HG02943 (cell line): ENCODE results near the gene SMAGP.
"Not testable (repeated sequence)": the region's sequence is repeated elsewhere in the genome, so short reads cannot be mapped to it uniquely, and the experiment has no call there.

ENCODE experiments used
- ATAC-seq: cut with Tn5 transposase; IDR thresholded peaks from one replicate; pipeline ENCODE4 v1.9.1; 2021; ENCODE audit warnings: mild to moderate bottlenecking, low read depth, moderate library complexity; ENCODE audit not compliant: unreplicated experiment

The SMAGP gene

DNA sequence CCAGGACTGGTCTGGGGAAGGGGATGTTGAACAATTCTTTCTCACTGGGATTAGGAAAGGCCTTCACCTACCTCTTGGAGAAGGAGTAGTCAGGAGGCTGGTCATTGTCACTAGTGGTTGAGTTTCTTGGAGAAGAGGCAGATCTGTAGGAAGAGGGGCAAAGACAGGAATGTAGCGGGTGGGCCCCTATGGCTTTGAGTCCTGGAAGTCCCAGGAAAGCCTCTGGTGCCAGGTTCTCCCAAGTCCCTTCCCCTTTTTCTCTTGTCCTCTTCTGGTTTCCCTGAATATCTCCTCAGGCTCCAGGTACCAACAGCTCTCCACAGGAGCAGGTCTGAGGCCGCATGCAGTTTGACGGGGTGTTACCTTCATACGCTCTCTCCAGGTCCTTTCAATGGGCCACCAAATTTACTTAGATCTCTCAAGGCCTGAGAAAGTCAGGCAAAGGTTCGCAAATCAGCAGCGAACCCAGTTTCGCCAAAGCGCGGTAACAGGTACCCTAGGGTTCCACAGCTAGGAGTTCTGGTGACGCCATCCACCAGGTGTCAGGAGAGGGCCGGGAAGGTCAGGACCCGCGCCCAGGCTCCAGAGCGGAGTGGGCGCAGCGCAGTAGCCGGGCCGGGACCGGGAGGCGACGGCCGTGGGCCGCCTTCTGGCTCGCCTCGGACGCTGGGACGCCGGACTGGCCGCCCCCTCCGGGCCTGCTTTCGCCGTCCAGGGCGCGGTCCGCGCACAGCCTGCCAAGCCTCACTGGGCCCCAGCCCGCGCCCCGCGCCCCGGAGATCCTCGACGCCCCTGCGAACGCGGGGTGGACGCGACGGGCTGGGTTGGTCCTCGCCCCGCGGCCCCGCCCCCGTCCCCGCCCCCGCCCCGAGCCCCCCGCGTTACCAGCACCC, 795 bp downstream of the SMAGP start:
- ATAC-seq: peak; percentile 37

DNA sequence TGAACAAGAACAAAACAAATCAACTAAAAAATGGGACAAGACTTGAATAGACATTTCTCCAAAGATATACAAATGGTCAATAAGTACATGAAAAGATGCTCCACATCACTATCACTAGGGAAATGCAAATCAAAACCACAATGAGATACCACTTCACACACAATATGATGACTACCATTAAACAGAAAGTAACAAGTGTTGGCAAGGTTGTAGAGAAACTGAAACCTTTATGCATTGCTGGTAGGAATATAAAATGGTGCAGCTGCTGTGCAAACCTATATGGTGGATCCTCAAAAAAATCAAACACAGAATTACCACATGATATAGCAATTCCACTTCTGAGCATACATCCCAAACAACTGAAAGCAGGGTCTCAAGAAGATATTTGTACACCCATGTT, 5.2 kb downstream of the SMAGP start:
- ATAC-seq: no peak

DNA sequence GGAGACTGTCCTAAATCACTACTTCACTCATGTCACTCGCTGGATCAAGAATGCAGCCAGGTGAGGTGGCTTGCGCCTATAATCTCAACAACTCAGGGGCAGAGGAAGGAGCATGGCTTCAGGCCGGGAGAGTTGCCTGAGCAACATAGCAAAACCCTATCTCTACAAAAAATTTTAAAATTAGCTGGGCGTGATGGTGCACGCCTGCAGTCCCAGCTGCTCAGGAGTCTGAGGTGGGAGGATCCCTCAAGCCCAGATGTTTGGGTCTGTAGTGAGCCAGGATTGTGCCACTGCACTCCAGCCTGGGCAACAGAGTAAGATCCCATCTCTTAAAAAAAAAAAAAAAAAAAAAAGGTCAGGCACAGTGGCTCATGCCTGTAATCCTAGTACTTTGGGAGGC, 5.9 kb downstream of the SMAGP start:
- no peak for ATAC-seq

DNA sequence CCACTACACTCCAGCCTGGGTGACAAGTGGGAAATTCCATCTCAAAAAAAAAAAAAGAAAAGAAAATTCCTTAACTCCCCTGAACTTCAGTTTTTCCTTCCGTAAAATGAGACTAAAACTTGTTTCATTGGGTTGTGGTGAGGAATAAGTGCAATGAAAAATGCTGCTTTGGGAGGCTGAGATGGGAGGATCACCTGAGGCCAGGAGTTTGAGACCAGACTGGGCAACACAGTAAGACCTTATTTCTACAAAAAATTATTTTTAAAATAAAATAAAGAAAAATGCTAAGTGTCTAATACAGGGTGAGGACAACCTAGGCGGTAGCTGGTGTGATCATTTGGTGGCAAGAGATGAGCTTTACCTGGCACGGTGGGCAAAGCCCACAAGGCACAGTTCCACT, 6.9 kb downstream of the SMAGP start:
- no peak for ATAC-seq

DNA sequence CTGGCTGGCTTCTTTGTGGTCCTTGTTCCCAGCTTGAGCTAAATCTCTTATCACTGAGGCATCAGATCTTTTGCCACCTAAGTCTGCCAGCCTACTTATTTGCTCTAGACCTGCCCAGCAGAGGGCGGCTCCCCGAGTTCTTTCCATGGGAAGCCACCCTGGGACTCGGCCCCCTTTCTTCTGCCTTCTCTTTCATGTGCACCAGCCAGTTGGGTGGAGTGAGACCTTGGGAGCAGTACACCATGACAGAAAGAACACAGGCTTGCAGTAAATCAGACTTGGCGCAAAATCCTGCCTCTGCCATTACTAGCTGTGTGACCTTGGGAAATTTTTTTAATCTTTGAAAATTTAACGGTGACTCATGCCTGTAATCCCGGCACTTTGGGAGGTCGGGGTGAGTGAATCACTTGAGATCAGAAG, 7.4 kb downstream of the SMAGP start:
- no peak for ATAC-seq

DNA sequence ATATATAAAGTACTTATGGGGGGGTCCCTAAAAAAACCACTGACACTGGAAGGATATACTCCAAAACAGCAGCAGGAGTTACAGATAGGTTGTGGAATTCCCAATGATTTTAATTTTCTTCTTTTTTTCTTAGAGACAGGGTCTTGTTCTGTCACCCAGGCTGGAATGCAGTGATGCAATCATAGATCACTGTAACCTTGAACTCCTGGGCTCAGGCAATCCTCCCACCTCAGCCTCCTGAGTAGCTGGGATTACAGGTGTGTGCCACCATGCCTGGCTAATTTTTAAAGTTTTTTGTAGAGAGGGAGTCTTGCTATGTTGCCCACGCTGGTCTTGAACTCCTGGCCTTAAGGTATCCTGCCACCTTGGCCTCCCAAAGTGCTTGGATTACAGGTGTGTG, 10.6 kb downstream of the SMAGP start:
- ATAC-seq: not testable (repeated sequence)

DNA sequence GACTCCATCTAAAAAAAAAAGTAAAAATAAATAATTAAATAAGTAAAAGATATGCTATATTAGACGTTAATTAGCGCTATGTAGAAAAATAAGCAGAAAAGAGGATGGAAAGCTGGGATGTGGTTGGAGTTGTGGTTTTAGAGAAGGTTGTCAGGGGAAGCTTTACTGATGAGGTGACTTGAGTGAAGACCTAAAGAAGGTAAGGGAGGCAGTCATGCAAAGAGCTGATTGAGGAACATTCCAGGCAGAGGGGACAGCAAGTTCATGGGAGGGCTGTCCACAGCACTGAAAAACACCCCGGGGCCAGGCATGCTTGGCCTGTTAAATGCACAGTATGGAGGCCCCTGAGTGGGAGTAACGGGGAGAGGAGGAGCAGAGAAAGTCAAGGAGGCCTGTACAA, 15.7 kb downstream of the SMAGP start:
- no peak for ATAC-seq

DNA sequence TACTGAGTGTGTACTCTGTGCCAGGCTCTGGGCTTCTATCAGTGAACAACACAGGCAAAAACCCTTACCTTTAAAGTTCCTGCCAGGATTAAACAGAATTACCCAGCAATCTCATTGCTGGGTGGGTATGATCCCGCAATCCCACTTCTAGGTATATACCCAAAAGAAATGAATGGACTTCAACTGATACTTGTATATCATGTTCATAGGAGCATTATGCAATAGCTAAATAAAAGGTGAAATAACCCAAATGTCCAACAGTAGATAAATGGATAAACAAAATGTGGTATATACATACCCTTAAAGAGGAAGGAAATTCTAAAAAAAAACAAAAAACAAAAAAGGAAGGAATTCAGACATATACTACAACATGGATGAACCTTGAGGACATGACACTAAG, 16.9 kb downstream of the SMAGP start:
- no peak for ATAC-seq

DNA sequence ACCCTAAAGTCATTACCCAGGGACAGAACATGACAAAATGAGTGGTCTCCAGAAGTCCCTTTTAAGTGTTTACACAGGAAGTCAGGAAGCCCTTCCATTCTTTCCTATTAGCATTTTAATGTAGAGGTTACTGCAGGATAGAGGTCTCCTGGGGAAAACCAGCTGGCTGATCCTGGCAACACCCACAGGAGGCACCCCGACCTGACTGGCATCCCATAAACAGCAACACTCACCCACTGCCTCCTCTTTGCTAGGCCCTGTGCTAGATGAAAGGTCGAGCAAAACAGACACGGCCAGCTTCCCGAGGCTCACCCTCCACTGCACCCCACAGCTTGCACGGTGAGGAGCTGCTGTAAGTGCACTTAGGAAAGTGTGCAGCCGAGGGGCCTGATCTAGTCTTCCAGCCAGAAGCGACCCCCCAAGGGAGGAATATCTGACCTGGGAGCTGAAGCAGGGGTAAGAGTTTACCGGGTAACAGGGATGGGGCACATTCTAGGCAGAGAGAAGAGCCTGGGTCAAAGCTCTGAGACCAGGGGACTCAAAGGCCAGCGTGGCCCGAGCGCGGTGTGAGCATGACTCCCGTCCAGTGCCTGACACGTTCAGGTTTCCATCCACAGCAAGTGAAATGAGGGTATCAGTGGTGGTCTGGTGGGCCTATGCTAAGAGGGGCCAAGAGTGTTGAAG, 22.6 kb downstream of the SMAGP start:
- ATAC-seq: no peak

DNA sequence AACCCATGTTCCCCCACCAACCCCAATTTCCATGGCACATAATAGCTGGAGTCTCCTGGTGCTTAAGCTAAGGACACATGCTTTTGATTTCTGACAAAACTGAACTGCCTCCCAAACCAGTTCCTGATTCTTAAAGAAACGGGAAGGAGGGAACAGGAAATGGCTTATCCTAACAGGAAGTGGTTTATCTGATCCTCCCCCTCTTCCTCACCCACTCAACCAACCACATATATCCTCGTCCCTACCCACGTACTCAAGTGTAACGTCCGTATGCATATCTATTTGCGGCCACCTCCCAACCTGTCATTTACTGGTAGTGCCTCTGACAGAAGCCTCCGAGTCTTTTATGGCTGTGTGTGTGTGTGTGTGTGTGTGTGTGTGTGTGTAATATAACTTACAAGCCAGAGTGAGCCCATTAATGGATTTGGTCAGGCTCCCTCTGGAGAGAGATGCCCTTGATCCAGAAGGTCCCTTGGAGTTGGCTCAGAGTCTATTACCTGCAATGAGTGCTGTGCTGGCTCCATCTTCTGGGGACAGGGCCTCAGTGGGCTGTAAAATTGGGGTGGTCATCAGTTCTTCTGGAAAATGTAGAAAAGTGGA, 23.9 kb downstream of the SMAGP start:
- no peak for ATAC-seq

DNA sequence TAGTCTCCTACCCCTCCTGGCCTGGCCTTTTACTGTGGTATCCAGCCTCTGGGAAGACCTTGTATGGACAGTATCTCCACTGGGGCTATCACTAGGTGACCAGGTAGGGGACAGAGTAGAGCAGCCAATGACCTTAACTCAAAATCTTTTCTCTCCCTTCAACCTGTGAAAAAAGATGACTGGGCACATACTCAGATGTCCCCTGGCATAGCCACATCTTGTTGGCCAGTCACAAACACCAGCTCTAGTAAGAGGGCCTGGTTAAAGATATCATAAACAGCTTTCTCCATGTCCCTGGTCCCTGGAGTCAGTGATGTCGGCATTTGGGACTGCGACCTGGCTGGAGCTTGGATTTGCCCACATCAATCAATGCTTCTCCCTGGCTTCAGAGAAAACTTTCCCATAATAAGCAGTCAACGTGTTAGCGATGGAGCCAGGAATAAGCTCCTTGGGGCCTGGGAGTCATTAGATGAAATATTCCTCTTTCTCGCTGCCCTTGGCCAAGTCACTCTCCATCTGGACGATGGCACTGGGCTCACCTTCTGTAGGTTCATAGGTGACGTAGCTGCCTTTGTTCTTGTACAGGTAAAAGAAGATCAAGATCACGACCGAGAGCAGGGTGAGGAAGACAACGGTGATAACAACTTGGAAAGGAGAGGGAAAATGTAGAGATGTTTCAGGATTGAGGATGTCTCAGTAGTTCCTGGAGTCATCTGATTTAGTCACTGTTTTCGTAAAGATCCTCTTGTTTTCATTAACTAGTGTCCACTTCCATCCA, 24.6 kb downstream of the SMAGP start:
- no peak for ATAC-seq

DNA sequence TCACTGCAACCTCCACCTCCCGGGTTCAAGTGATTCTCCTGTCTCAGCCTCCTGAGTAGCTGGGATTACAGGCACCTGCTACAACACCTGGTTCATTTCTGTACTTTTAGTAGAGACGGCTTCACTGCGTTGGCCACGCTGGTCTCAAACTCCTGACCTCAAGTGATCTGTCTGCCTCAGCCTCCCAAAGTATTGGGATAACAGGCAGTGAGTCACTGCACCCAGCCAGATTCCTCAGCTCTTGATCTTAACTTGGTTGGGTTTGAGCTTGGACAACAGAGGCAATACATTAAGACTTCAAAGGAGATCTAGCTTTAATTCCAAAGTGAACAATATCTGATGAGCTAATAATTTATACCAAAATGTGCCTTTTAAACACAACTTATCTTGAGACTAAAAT, 25.9 kb downstream of the SMAGP start:
- ATAC-seq: no peak

DNA sequence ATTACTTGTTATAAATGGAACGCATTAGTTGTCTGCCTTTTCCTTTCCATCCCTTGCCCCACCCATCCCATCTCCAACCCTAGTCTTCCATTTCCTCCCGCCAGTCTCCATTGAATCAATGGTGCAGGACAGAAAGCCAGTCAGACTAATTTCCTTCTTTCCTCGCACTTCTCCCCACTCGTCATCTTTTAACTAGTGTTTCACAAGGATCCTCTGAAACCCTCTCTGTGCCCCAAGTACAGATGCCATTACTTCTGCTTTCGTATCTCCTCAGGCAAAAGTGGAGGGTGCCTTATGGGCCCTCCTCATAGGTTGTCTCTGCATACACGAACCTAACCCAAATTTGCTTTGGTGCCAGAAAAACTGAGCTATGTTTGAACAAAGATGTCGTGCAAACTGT, 27.3 kb downstream of the SMAGP start:
- ATAC-seq: no peak

DNA sequence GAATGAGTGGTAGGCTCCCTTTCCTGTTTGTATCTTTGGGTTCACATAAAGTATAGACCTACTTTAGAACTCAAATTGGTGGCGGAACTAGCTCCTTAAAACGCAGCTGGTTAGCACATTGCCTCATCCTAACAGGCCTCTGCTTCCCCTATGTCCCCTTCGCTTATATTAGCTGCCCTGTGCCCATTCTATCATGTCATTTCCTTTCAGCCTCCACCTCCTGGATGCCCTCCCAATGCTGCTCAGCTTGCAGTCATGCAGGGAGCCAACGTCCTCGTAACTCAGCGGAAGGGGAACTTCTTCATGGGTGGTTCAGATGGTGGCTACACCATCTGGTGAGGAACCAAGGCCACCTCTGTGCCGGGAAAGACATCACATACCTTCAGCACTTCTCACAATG, 28.1 kb downstream of the SMAGP start:
- no peak for ATAC-seq

DNA sequence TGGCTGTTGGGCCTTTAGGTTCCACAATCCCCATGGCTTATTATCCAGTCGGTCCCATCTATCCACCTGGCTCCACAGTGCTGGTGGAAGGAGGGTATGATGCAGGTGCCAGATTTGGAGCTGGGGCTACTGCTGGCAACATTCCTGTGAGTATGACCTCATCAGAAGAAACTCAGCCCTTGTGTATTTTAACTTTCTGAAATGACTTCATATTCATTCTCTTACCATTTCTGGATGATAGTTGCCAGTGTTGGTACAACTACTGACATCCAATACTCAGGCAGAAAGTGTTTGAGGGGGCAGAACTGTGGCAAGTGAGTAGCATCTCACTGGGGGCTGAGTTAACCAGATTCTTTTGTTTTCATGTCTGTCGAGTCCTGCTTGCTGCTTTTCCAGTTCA, 29.2 kb downstream of the SMAGP start:
- no peak for ATAC-seq

DNA sequence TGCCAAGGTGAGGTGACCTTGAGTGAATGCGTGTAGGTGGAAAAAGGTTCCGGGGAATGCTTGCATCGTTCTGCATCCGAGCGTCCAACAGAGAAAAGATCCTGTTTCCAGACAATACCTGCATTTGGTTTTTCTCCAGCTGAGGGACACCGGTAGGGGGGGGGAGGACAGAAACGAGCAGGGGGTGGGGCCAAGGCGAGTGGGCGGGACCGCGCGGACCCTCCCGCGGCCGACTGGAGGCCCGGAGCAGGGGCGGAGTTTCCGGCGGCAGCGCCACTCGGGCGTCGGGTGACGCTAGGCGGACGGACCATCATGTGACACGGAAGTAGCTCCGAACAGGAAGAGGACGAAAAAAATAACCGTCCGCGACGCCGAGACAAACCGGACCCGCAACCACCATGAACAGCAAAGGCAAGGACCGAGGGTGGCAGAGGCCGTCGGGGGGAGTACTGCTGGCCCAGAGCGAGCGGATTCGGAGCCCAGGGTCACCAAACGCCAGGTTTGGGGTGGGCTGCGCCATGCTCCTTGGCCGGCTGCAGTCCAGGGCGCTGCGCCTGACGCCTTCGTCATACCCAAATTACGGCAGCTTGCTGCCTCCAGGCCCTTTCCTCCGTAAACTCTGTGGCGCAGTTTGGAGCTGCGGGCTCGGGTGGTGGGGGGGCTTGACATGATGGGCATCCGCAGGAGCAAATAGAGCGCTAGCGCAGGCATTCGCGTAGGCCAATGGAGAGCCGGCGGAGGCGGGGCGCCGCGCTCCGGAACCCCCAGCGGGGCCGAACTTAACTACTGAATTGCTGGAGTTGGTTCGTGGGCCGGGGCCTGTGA, 31.5 kb downstream of the SMAGP start, which contains the start of gene DAZAP2:
Gene DAZAP2 (plus strand): TSS at position 317 of the 825 bp plus-strand sequence. CDS start 82 bp downstream, at position 399.
- ATAC-seq: peak; percentile 87

DNA sequence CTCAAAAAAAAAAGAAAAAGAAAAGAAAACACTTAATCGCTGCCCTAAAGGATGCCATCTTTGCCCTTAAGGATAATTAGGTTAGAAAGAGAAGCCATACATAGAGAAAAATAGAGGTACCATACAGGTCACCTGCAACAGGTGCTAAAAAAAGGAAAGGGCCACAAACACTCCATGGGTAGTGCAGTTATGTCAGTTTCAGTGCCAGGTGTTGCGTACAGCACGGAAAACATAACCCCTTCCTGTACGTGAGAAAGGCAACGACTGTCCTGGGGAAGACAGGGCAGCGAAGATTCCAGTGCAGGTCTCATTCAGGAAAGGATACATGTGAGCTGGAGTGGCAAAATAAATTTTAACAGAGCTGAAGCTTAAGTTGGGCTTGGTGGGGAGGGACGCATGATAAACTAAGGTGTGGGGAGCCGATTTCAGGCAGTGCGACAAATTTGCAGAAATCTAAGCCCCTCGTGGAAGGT, 32.1 kb downstream of the SMAGP start:
- peak; percentile 5 for ATAC-seq

DNA sequence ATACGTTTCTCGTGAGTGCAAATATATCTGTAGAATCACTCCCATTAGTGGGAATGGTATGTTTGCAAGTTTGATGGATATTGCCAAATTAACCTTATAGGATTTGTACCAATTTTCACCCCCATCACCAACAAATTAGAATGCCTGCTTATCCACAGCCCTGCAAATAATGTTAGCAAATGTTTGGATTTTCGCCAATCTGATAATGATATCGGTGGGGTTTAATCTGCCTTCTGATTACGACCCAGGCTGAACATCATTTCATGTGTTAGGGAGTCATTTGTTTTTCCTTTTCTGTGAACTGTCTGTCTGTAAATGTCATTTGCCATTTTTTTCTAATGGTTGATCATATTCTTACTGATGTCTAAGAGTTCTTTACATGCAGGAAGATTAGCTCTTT, 35.7 kb downstream of the SMAGP start:
- ATAC-seq: no peak

DNA sequence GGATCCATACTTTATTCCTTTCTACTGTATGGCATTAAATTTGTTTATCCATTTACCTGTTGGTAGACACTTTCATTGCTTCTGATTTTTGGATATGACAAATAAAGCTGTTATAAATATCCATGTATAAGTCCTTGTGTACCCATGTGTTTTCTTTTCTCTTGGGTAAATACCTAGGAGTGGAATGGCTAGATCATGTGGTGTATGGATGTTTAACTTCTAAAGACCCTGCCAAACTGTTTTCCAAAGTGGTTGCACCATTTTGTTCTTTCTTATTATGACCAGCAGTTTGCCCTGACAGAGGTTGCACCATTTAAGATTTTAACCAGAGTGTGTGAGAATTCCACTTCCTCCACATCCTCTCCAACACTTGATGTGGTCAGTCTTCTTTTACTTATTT, 37.6 kb downstream of the SMAGP start:
- ATAC-seq: no peak
